ENCODE results near the gene NFATC4. TPM values are rescaled to one million over a fixed set of nuclear protein-coding genes. Genes with fewer than 3 reads are reported as not detected.

The NFATC4 gene
- total RNA-seq, 2 donors from 2014 or later = 11.2 to 24.0 TPM

GRCh38 chr14:24329736-24330135, 38.2 kb upstream of the NFATC4 start:
- peak; percentile 43 for DNase-seq
- H3K4me3 ChIP-seq = no peak overlapping the region
- TF ChIP-seq CTCF (IDR thresholded peaks at IDR 0.05) = no peak
- intact Hi-C loops (cut with DNase I) = loop anchor here (5.0 kb wide), 1 partner anchor 38 kb away; the partner anchor contains the start of gene NFATC4
- H3K9ac ChIP-seq (ENCODE audit: low read depth in 2 of 2, low read length in 2 of 2) = no peak overlapping the region
- H3K9me3 ChIP-seq = no peaks in the 10 kb centered on the region
- no peak overlapping the region for H3K27ac ChIP-seq
- peaks cover 4% of the 10 kb centered on the region for H3K27me3 ChIP-seq
- peaks cover 12% of the 10 kb centered on the region for H3K4me1 ChIP-seq
- no peaks in the 10 kb centered on the region for H3K36me3 ChIP-seq

- H3K4me3 ChIP-seq = no peak overlapping the region
- H3K27ac ChIP-seq = no peak overlapping the region
- intact Hi-C loops (cut with DNase I) = loop anchor here (5.0 kb wide), 1 partner anchor 36 kb away; the partner anchor contains the start of gene NFATC4
- DNase-seq = no peak
- no peak overlapping the region for H3K9ac ChIP-seq (ENCODE audit: low read depth in 2 of 2, low read length in 2 of 2)
- no peaks in the 10 kb centered on the region for H3K9me3 ChIP-seq
- TF ChIP-seq CTCF (IDR thresholded peaks at IDR 0.05) = no peak
- no peaks in the 10 kb centered on the region for H3K36me3 ChIP-seq
- H3K4me1 ChIP-seq = peaks cover 15% of the 10 kb centered on the region
- peaks cover 10% of the 10 kb centered on the region for H3K27me3 ChIP-seq
Measured at GRCh38 chr14:24330973-24331674, 36.9 kb upstream of the NFATC4 start.

GRCh38 chr14:24331731-24332267, 36.2 kb upstream of the NFATC4 start:
- no peak for DNase-seq
- H3K4me1 ChIP-seq = peaks cover 15% of the 10 kb centered on the region
- peaks cover 10% of the 10 kb centered on the region for H3K27me3 ChIP-seq
- intact Hi-C loops (cut with DNase I) = loop anchor here (2.0 to 5.0 kb wide), 2 partner anchors 36 to 107 kb away; partner anchors contain the start of gene NFATC4
- peak overlapping the region in 1 of 2 donors; percentile 46 for H3K9ac ChIP-seq (ENCODE audit: low read depth in 2 of 2, low read length in 2 of 2)
- no peaks in the 10 kb centered on the region for H3K9me3 ChIP-seq
- TF ChIP-seq CTCF (IDR thresholded peaks at IDR 0.05) = no peak
- H3K4me3 ChIP-seq = no peak overlapping the region
- no peaks in the 10 kb centered on the region for H3K36me3 ChIP-seq
- no peak overlapping the region for H3K27ac ChIP-seq

- peak; percentile 88 for DNase-seq
- peak overlapping the region; percentile 22 for H3K4me3 ChIP-seq
- H3K4me1 ChIP-seq = peaks cover 15% of the 10 kb centered on the region
- intact Hi-C loops (cut with DNase I) = loop anchor here (2.0 to 5.0 kb wide), 2 partner anchors 35 to 106 kb away; partner anchors contain the start of gene NFATC4
- no peak overlapping the region for H3K27ac ChIP-seq
- peak; percentile 83 for TF ChIP-seq CTCF (IDR thresholded peaks at IDR 0.05)
- H3K9me3 ChIP-seq = no peaks in the 10 kb centered on the region
- H3K27me3 ChIP-seq = peaks cover 10% of the 10 kb centered on the region
- peak overlapping the region; percentile 44 to 46 for H3K9ac ChIP-seq (ENCODE audit: low read depth in 2 of 2, low read length in 2 of 2)
- H3K36me3 ChIP-seq = no peaks in the 10 kb centered on the region
Measured at GRCh38 chr14:24332268-24332993, 35.6 kb upstream of the NFATC4 start.
